Neural progenitor cell (in vitro differentiated cells): Measurements from ENCODE around the gene CBLC.
A peak's percentile ranks its signal among the peaks of the same experiment; 100 is the strongest.

Experiments used
- EZH2 ChIP-seq: fragments of 200-600 bp; sonication (generic); IDR thresholded peaks from 2 replicates; pipeline ENCODE4 v1.6.1; 2017; ENCODE audit warnings: antibody characterized with exemption, mild to moderate bottlenecking, moderate library complexity
- EZH2phosphoT487 ChIP-seq: fragments of 200-600 bp; sonication (generic); IDR thresholded peaks from 2 replicates; pipeline ENCODE4 v1.6.1; 2017; ENCODE audit warnings: antibody characterized with exemption
- TF ChIP-seq, protein P1 (sequence below): fragments of 200-600 bp; sonication (generic); IDR thresholded peaks from 2 replicates; pipeline ENCODE4 v1.5.1; 2017; ENCODE audit warnings: antibody characterized with exemption, mild to moderate bottlenecking

DNA sequence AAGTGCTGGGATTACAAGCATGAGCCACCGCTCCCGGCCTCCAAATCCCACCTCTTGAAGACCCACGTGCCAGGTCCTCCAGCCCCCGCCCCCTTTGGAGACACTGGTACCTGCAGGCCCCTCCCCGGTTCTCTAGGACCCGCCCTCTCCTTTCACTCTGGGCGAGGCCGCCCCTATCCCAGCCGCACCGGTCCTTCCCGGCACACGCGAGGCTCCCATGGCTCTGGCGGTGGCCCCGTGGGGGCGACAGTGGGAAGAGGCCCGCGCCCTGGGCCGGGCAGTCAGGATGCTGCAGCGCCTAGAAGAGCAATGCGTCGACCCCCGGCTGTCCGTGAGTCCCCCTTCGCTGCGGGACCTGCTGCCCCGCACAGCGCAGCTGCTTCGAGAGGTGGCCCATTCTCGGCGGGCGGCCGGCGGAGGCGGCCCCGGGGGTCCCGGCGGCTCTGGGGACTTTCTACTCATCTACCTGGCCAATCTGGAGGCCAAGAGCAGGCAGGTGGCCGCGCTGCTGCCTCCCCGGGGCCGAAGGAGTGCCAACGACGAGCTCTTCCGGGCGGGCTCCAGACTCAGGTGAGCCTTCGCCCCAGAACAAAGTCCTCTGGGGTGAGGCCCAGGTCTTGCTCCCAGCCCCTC lies at the start of gene CBLC:
- TF ChIP-seq, protein P1, sequence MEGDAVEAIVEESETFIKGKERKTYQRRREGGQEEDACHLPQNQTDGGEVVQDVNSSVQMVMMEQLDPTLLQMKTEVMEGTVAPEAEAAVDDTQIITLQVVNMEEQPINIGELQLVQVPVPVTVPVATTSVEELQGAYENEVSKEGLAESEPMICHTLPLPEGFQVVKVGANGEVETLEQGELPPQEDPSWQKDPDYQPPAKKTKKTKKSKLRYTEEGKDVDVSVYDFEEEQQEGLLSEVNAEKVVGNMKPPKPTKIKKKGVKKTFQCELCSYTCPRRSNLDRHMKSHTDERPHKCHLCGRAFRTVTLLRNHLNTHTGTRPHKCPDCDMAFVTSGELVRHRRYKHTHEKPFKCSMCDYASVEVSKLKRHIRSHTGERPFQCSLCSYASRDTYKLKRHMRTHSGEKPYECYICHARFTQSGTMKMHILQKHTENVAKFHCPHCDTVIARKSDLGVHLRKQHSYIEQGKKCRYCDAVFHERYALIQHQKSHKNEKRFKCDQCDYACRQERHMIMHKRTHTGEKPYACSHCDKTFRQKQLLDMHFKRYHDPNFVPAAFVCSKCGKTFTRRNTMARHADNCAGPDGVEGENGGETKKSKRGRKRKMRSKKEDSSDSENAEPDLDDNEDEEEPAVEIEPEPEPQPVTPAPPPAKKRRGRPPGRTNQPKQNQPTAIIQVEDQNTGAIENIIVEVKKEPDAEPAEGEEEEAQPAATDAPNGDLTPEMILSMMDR, result peak; percentile 35
- TF ChIP-seq EZH2 (no peak), EZH2phosphoT487 (no peak)
